CD1c-positive myeloid dendritic cell (primary cell): ENCODE data around the gene IL5.
A peak's percentile ranks its signal among the peaks of the same experiment; 100 is the strongest.
"Not testable (repeated sequence)": the region's sequence is repeated elsewhere in the genome, so short reads cannot be mapped to it uniquely, and the experiment has no call there.

ENCODE experiments used
- DNase-seq: peaks from one replicate; pipeline ENCODE4 v3.0.0-alpha.2; 2016; ENCODE audit errors: extremely low spot score

Gene IL5

GRCh38 chr5:132528866-132529634, 14.3 kb downstream of the IL5 start:
- DNase-seq: no peak

GRCh38 chr5:132528021-132528420, 15.3 kb downstream of the IL5 start:
- DNase-seq: no peak

- no peak for DNase-seq
Observed at GRCh38 chr5:132526974-132527564, 16.3 kb downstream of the IL5 start.

GRCh38 chr5:132526290-132526973, 16.9 kb downstream of the IL5 start:
- DNase-seq: peak; percentile 67

GRCh38 chr5:132525299-132525724, 18.0 kb downstream of the IL5 start:
- DNase-seq: no peak

GRCh38 chr5:132524877-132525276, 18.4 kb downstream of the IL5 start:
- DNase-seq: not testable (repeated sequence)

GRCh38 chr5:132522067-132522466, 21.3 kb downstream of the IL5 start:
- not testable (repeated sequence) for DNase-seq

- DNase-seq: not testable (repeated sequence)
Observed at GRCh38 chr5:132513618-132514336, 29.5 kb downstream of the IL5 start.

GRCh38 chr5:132510076-132510475, 33.2 kb downstream of the IL5 start:
- DNase-seq: no peak

- no peak for DNase-seq
Observed at GRCh38 chr5:132506094-132506692, 37.1 kb downstream of the IL5 start.

GRCh38 chr5:132505641-132506040, 37.7 kb downstream of the IL5 start:
- no peak for DNase-seq

GRCh38 chr5:132504746-132505145, 38.6 kb downstream of the IL5 start:
- DNase-seq: no peak

- no peak for DNase-seq
Observed at GRCh38 chr5:132503244-132503643, 40.1 kb downstream of the IL5 start.

GRCh38 chr5:132501961-132502931, 41.1 kb downstream of the IL5 start:
- no peak for DNase-seq

GRCh38 chr5:132501629-132501956, 41.7 kb downstream of the IL5 start:
- no peak for DNase-seq

- DNase-seq: peak; percentile 83
Observed at GRCh38 chr5:132500931-132501628, 42.2 kb downstream of the IL5 start.

- no peak for DNase-seq
Observed at GRCh38 chr5:132500244-132500930, 42.9 kb downstream of the IL5 start.

- DNase-seq: no peak
Observed at GRCh38 chr5:132499440-132500243, 43.7 kb downstream of the IL5 start.
